Activated CD4-positive, alpha-beta T cell treated with anti-CD3 and anti-CD28 coated beads, Interleukin-2, amount 50 U/mL, for 48 hours (primary cell): ENCODE data around the gene LCLAT1.

Experiments used
- DNase-seq, 2 experiments: peaks; one replicate each; pipeline ENCODE4 v3.0.0-alpha.2; 2020

Gene LCLAT1

DNA sequence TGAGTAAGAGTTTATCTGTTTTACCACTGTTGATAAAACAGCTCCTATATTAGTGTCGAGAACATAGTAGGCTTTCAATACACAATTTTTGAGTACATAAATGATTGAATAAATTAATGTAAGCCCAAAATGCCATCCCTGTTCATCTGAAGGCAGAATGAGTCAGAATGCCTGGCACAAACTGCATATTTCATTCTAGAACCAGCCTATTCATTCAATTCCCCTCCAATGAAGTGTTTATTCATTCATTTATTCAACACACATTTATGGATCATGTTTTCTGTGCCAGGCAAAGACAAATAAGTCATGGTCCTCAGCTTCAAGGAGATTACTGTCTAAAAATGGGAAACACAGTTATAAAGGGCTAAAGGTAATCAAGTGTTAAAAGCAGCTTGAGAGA lies 22.8 kb upstream of the LCLAT1 start:
- DNase-seq: no peak

DNA sequence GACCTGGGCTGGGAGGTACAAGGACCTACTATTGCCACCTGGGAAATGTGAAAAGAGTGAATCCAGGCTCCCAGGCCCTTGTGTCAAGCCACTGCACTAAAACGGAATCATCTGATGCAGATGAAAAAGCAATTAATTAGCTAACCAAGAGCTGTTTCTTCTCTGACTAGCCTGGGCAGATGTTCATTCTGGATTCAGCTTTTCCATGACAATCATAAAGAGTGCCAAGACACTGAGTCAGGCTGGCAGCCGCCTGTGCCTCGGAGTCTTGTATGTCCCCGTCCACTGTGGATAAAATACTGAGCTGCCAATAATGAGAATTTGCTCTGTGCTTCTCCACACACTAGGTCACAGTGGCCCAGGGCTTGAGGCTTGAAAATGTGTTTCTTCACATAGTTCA lies 21.7 kb upstream of the LCLAT1 start:
- DNase-seq: no peak

DNA sequence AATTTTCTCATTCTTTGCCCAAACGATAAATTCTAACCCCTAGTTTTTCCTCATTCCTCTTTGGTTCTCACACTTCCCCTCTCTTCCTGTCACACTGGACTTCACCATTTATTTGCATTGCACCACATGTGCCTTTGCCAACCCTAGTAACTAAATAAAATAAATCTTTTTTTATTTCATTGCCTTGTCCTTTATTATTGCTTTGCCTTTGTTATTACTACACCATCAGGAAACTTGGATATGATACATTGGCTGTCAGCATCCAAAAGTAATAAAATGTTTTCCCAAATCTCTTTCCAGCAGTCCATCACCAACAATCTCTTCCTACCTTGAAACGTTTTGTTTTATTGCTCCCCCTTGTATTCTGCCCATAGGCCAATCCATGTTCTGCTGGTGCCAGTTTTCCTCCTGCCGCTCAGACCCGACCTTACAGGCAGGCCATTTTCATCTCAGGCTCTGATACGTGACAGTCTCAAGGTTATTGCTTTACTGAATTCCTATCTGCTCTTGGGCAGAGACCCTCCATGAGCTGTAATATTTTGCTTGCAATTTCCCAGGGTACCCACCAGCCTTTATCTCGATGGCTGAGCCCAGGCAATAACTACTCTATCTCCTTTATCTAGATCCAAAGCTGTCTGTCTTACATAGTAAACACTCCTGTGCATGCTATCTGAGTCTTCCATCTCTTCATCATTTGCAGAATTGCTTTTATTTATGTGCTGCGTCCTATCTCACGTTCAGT lies 19.3 kb upstream of the LCLAT1 start:
- no peak for DNase-seq

DNA sequence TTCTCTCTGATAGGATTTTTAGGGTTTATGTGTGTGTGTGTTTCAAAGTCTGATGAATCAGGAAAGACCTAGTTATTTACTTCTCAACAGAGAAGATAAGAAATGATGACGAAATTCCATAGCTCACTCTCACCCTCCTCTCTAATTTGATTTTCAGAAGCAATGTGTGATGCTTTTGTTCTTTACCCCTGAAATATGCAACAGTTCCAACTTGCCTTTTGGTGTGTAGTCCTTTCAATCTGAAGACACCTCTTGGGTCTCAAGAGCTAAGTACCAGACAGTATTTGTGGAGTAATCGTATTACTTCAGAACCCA lies 18.7 kb upstream of the LCLAT1 start:
- no peak for DNase-seq

DNA sequence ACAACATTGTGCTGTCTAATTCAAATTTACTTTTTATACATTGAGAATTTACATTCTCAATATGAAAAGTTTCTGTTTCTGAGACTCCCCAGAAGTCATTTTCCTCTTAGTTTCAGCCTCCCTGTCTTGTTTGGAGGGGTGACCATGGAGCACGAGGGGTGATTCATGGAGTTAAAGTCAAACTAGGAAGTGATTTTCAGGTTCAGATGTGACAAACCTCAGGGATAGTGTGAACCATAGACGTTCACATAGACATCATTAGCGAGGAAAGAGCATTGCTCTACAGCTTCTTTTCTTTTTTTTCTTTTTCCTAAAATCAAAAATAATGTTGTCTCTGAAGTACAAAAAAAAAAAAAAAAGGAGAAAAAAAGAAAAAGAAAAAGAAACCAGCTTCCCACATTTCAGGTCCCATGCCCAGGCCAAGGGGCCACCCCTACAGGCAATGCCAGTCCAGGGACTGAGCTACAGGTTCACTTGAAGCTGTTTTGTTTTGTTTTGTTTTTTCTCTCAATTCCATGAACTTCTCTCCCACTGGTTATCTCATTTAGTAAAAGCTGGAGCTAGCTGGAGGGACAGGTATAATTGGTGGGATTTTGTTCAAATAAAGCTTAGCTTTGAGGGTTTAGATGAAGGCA lies 18.1 kb upstream of the LCLAT1 start:
- no peak for DNase-seq

DNA sequence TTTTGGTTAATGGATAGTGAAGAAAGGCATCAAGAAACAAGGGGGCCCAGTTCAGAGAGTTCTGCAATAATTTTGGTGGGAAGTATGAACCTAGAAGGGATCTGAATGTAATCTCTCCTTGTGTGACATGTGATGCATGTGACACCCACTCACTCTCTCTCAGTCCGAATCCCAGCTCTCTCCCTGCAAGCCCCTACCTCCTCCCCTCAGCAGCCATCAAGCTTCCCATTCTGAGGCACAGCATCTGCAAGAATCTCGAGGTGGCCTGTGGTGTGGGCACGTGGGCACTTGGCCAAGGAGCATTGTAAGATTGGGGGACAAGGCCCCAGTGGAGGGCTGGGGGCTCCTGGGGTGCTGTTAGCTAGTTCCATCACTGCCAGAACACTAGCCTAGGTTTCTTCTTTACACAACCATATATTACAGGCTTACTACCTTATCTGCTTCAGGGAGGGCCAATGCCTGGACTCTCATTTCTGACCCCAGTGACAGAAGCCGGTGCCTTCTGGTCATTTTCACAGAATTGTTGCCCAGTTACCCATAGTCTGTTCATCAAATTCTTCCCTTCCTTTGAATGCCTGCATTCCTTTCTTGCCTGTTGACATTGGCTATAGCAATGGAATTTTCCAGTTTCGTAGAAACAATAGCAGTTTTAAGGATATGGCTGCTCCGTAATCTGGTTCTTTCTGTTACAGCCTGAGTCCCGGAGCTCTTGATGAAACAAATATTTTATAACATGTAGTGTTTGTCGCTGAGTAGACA lies 13.3 kb upstream of the LCLAT1 start:
- DNase-seq: no peak

DNA sequence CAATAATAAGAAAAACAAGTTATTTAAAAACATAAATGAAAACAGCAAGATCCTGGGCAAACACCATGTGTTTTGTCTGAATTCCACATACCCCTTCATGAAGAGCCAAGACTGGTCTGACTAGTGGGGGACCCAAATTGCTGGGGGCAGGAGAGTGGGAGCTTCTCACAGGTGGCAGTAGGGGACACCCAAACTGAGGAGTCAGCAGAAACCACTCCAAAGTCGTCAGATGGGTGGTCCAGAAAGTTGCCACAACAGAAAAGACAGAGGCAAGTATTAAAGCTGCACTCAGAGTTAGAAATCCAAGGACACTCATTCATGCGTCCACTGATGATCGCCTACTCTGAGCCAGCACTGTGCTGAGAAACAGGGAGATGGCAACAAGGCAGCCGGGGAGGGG lies 12.3 kb upstream of the LCLAT1 start:
- no peak for DNase-seq

DNA sequence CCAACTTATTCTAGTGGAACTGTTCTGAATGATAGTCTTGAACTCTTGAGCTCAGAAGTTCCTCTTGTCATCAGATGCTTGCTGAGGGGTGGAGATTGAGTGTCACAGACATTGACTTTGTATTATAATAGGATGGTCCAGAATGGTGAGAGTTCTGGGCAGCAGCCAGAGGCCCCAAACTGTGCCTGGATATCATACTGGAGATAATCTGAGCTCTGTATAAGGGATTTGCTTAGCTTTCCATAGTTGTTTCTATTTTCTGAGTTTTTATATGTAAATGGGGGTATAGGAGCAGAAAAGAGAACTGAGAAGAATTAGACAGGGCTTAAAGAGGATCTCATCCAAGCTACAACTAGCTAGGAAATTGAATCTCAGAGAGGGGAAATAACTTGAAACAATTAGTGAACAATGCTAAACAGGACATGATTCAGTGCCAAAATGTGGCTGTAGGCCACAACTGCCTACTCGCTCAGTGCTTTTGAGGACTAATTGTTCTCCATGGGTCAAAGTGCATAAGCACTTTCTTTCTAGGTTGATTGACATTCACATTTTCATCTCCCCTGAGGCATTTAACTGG lies 10.1 kb upstream of the LCLAT1 start:
- no peak for DNase-seq

DNA sequence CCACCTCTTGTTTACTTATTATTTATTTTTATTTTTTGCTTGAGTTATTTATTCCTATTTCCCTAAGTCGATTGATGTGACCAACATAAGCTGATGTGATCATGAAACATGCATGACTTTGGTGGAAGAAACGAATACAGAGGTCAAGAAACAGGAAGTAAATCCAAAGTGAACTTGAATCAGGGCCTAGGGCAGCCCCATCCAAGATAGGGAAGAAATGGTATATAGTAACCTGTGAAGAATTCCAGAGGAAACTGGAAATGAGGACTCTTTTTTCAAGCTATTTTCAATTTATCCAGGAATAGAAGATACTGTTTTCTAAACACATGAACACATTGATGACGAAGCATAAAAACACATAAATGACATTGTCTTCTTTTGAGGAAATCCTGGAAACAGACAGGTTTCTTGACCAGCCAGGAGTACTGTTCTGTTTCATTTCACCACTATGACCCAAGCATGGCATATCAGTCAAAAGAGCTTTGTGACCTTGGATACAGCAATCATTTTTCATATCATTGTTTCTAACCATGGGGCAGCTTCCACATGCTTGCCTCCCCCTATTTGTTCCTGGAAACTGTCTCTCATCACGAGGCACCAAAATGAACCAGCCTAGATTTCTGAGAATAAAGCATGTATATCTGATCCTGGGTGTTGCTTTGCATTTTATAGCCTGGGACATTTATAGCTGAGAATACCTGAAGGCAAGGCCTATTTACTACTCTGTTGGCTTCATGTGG lies 9.1 kb upstream of the LCLAT1 start:
- DNase-seq: no peak

DNA sequence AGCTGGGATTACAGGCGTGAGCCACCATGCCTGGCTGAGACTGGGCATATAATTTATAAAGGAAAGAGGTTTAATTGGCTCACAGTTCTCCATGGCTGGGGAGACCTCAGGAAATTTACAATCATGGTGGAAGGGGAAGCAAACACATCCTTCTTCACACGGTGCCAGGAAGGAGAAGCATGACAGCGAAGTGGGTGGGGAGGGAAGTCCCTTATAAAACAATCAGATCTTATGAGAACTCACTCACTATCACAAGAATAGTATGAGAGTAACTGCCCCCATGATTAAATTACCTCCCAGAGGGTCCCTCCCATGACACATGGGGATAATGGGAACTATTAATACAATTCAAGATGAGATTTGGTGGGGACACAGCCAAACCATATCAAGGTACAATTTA lies 7.8 kb upstream of the LCLAT1 start:
- DNase-seq: no peak

DNA sequence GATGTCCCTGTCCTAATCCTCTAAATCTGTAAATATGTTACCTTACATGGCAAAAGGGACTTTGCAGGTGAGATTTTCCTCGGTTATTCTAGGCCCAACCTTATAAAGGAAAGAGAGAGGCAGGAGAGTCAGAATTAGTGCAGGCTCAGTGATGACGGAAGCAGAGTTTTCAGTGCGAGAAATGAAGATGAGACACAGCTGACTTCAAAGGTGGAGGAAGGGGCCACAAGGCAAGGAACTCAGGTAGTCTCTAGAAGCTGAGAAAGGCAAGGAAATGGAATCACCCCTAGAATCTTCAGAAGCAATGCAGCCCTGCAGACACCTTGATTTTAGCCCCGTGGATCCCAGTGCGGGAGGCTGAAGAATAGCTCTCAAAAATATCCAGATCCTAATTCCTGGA lies 7.2 kb upstream of the LCLAT1 start:
- no peak for DNase-seq

DNA sequence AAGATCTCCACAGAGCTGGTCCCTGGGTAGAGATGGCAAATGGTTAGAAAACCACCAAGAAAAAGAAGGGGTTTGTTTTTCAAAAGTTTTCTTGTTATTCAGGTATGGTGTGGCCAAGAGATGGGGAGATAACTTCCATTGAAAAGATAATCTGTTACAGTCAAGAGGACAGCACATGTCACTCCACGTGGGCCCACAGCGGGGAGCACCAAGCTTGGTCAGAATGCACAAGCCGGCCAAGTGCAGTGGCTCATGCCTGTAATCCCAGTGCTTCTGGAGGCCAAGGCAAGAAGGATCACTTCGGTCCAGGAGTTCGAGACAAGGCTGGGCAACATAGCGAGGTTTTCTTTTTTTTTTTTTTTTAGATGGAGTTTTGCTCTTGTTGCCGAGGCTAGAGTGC lies 6.0 kb upstream of the LCLAT1 start:
- no peak for DNase-seq

DNA sequence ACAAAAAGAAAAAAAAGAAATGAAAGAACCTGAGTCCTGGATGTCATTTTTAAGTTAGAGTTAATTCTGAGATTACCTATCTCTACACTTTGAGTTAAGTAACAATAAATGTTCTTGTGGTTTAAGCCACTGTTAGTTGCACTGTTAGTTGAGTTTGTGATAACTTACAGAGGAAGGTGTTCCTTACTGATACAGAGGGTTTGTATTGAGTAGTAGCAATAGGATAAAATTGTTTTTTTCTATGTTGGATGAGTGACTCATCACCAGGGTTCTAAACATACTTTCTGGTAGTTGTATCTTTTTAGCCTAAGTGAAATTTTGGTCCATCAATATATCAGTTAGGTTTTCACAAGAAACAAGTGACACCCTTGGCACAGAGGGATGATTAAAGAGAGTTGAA lies 4.0 kb upstream of the LCLAT1 start:
- DNase-seq: no peak

DNA sequence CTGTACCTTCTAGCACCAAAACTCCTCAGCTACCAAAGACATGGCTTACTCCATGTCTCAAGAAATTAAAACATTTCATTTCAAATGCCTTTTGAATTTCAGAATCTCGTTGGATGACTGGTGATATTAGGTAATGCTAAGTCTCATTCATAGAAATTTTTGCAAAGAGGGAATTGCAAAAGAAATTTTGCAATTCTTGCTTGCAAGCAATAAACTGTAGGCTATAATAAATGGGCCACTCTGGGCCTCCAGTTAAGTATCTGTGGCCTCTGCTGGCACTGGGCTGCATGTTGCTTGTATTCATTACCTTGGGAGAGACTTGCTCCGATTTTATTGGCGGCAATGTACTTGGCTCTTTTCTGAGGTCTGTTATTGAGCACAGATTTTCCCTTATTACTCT lies 2.8 kb upstream of the LCLAT1 start:
- no peak for DNase-seq

DNA sequence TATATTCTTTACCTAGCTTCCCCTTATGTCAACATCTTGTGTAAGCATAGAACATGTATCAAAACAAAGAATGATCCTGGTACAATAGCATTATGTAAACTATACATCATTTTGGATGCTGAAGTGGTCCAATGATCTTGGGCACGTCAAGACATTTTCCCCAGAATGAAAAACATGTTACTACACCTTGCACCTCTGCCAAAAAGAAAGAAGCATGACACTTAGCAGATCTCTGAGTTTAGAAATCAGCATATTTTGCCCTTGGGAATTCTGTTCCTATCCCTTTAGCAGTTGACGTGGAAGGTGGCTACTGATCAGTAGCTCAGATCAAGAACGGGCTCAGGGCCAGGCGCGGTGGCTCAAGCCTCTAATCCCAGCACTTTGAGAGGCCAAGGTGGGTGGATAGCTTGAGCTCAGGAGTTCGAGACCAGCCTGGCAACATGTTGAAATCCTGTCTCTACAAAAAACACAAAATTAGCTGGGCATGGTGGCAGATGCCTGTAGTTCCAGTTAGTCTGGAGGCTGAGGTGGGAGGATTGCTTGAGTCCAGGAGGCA lies 1.7 kb upstream of the LCLAT1 start:
- DNase-seq: no peak

DNA sequence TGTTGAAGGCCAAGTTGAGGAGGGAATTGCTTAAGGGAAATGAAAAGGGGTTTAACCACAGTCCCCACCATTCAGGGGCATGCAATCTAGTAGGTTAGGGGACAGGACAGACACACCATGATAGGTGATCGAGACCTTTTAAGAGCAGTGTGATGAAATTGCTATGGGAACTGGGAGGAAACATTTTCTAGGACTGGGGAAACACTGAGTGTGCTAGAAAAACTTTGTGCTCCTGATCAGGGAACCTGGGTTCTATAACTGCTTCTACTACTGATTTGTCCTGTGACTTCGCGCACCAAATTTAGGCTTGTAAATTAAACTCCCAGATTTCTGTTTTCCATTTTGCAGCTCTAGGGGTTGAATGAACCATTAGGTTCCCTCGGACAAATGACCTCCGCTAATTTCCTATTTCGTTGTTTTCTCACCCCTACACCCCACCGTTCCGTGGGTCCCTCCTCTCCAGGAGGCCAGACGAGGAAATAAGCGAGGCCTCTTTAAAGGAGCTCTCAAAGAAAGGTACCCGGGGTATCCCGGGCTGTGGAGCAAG lies 371 bp upstream of the LCLAT1 start:
- DNase-seq: no peak

DNA sequence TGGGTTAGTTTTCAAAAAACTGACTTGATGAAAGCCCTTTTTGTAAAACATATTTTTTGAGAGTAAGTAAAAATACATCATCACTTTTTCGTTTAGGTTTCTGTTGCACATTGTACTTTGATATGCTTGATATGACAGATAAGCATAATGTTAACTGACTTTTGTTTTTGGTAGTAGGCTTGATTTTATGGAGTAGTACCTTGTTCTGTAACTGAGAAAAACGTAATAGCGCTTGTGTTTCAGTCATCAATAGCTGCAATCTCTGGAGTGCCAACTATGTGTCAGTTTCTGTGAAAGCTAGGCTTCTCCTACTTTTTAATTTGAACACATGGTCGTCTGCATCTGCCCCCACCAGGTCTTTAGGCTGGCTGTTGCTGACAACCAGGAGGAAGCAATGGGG lies 1.3 kb downstream of the LCLAT1 start:
- no peak for DNase-seq

DNA sequence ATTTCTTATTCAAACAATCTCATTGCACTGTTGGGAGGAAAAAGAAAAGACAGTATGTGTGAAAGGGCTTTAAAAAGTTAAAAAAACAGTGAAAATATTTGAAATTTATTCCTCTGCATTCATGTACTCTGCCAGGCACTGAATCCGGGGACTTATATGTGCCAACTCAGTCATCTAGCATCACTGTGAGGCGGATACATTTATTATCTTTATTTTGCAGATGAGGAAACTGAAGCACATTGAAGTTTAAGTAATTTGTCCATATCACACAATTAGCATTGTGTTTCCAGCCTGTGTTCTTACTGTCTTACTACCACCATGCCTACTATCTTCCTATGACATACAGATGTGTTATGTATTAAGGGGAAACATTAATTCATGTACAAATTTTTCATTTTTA lies 1.8 kb downstream of the LCLAT1 start:
- DNase-seq: no peak

DNA sequence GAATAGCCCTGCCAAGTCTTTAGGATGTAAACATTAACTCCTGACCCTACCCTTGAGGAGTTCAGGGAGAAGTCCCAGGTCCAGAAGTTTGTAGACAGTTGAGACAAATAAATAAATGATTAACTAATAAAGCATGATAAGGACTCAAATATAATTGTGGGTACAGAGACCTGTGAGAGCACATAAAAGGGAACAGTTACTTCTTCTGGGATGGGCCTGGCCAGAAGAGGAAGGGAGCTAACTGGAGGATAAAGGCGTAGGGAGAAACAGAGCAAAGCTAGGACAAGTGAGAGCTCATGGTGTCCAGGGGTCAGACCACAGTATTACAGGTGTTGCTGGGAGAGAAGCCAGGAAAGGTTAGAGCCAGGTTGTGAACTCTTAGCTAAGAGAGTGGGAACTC lies 3.0 kb downstream of the LCLAT1 start:
- no peak for DNase-seq

DNA sequence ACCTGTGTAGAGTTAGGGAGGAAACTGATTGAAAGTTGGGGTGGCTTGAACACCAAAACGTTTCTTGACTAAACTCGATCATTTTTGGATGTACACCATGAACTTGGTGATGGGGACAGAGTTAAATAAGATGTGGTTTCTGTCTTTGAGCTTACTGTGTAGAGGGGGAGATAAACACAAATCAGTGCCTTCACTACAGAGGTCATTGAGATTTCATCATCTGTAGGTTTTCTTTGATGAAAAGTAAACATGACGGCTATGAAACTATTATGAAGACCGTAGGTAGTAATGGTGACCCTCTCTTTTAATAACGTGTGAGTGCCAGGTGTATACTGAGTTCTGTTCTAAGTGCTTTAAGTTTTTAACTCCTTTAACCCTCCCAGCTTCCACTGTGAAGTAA lies 6.5 kb downstream of the LCLAT1 start:
- DNase-seq: no peak

DNA sequence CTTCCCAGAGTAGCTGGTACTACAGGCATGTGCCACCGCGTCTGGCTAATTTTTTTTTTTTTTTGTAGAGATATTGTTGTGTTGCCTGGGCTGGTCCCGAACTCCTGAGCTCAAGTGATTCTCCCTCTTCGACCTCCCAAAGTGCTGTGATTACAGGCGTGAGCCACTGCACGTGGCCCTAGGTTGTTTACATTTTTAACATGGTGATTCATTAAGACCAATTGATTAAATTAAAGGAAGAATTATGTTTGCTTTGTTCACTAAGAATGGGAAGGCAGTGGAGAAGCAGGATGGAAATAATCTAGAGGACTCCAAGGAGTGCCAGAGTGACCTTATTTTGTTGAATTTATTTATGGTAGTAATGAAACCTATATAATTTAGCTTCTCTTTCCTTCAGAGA lies 7.5 kb downstream of the LCLAT1 start:
- no peak for DNase-seq

DNA sequence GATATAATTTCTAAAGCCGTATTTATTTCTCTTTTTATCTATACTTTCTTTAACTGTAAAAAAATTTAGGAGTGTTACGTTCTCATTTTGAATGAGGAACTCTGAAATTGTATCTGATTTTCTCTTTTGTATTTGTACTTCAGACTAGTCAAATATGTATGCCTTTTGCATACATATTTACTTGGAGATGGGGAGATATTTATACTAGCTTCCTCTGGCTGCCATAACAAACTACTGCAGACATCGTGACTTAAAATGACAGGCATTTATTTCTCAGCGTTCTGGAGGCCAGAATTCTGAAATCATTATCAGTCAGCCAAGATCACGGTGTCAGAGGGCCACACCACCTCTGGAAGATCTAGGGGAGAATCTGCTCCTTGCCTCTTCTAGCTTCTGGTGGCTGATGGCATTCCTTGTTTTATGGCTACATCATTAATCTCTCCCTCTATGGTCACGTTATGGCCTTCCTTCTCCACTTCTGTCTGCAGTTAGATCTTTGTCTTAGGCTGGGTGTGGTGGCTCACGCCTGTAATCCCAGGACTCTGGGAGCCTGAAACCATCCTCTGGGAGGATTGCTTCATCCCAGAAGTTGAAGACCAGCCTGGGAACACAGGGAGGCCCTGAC lies 8.2 kb downstream of the LCLAT1 start:
- DNase-seq: no peak
